Stimulated activated CD8-positive, alpha-beta memory T cell treated with anti-CD3 and anti-CD28 coated beads, Interleukin-4, amount 100 ng/mL, for 24 hours (primary cell): ENCODE results near the gene TIMM44.
"Not testable (repeated sequence)": the region's sequence is repeated elsewhere in the genome, so short reads cannot be mapped to it uniquely, and the experiment has no call there.

Experiments
- DNase-seq: peaks from one replicate; pipeline ENCODE4 v3.0.0-alpha.2; 2020; ENCODE audit warnings: low read depth

TIMM44 gene

DNA sequence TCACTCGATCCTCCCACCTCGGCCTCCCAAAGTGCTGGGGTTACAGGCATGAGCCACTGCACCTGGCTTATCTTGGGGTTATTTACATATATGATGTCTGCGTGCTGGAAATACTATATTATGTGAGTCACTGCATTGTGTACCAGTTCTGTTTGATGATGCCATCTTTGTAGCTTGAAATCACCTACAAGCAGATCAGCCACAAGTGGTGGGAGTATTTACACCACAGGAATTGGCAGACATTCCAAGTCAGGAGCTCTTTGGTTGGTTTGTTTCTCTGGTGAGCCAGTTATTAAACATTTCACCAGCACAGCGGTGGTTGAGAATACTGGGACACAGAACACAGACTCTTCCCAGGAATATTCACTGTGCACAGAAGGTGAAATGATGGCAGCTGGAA, 4.5 kb upstream of the TIMM44 start:
- no peak for DNase-seq

- DNase-seq = peak; percentile 76
These were observed 803 bp upstream of the TIMM44 start for GRCh38 chr19:7944177-7944761.

GRCh38 chr19:7942981-7943443, 454 bp downstream of the TIMM44 start:
- no peak for DNase-seq

DNA sequence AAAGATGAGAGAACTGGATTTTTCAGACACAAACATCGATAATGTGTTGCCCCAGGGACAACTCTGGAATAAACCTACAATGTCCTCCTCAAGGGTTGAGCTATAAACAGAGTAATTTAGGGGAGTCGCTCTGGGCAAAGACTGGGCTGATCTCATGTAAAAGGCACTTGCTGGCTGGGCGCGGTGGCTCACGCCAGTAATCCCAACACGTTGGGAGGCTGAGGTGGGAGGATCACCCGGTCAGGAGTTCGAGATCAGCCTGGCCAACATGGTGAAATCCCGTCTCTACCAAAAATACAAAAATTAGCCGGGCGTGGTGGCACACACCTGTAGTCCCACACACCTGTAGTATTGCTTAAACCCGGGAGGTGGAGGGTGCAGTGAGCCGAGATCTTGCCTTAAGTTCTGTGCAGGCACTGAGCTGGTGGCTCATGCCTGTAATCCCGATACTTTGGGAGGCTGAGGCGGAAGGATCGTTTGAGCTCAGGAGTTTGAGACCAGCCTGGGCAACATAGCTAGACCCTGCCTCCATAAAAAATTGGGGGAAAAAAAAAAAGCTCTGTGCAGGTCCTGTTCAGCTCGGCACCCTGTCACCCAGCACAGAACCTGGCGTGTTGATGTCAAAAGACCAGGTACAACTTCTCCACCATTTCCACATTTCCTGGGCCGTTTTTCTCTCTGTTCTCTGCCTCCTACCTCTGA, 1.4 kb downstream of the TIMM44 start:
- no peak for DNase-seq

- DNase-seq = no peak
These were observed 2.6 kb downstream of the TIMM44 start for GRCh38 chr19:7940841-7941240.

DNA sequence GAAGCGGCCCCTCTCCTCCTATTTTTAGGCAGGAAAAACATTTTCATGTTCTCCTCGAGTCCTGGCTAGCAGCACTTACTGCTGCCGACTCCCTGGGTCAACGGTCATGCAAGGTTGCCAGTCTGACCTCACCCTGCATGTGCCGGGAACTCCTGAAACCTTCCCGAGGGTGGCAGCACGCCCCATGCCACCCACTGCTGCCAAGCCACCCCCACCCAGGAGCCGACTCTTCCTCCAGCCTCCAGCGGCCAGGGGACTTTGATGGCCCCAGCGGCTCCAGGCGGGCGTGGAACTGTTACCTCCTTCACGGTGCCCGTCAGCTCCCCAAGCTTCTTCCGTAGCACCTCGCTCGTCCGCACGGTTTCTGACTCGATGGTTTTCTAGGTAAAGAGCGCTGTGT, 8.7 kb downstream of the TIMM44 start:
- no peak for DNase-seq

GRCh38 chr19:7933828-7934725, 9.4 kb downstream of the TIMM44 start:
- no peak for DNase-seq

DNA sequence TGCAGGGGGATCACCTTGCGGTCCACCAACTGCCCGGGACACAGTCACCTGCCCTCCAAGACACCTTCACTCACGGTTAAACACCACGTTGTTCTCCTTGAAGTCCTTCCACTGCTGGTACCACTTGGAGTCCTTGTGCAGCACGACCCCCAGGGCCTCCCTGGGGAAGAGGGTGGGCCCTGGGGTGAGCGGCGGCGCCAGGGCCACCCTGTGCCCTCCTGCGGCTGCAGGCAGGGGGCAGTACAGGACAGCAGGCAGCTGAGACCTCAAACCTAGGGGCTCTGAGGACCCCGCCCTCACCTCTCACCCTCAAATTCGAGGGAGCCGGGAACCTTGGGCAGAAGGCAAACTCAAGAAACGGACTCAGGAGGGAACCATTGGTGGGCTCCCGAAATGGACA, 10.1 kb downstream of the TIMM44 start:
- no peak for DNase-seq

- DNase-seq = no peak
These were observed 10.6 kb downstream of the TIMM44 start for GRCh38 chr19:7932930-7933300.

- no peak for DNase-seq
These were observed 11.1 kb downstream of the TIMM44 start for GRCh38 chr19:7932276-7932929.

GRCh38 chr19:7931221-7932061, 12.0 kb downstream of the TIMM44 start:
- DNase-seq = no peak

GRCh38 chr19:7930765-7931164, 12.7 kb downstream of the TIMM44 start:
- DNase-seq = no peak

GRCh38 chr19:7930030-7930429, 13.4 kb downstream of the TIMM44 start:
- DNase-seq = not testable (repeated sequence)

- peak; percentile 55 for DNase-seq
These were observed 14.4 kb downstream of the TIMM44 start for GRCh38 chr19:7928741-7929701.

DNA sequence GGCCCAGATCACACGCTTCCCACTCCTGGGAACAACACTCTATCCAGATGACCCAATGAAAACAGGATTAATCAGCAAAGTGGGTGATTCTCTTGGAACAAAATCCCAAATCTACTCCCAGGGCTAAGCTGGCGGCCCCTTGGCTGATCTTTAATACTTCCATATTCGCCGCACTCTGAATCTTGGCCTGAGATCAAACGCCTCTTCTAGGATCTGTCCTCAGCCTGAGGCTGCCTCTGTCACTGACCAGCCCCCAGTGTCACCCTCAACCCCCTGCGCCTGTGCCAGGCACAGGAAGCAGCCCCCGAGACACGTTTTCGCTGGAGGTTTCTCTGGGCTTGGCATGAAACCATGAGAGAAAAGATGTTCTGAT, 15.1 kb downstream of the TIMM44 start:
- DNase-seq = no peak

DNA sequence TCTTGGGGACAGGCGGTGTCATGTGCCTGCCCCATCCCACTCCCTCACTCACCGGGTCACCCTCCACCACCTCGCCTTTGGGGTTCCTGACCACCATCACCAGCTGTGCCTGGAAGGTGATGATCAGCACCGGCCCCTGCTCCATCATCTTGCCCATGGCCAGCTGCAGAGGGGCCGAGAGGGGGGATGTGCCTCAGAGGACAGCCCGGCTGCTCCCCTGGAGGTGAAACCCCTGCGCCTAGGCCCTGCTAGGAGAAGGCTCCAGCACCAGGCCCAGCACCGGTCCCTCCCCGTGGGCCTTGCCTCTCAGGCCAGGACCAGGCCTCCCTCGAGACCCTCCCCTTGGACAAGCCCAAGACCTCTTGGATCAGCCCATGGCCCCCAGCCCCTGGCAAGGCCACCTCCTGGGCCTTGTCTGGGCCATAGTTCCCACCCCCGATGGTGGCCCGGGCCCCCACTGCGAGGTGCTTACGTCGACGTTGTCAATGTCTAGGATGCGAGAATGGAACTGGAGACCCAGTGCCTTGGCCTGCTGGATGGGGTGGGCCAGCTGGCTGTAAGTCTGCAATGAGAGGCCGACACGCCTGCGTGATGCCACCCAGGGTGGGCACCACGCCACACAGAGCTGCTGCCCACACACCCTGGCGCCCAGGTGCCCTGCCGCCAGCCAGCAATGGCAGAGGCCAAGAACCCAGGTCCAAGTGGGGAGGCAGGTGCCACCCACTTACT, 15.7 kb downstream of the TIMM44 start:
- DNase-seq = no peak

GRCh38 chr19:7926727-7927604, 16.5 kb downstream of the TIMM44 start:
- no peak for DNase-seq

GRCh38 chr19:7926021-7926726, 17.3 kb downstream of the TIMM44 start, which contains the start of gene CTXN1:
Gene CTXN1 (minus strand): TSS chr19:7926135. CDS start chr19:7925538, 597 bp downstream.
- peak; percentile 67 for DNase-seq
